Stromal cell of bone marrow (primary cell): Measurements from ENCODE around the gene SDHB.
"Not testable (repeated sequence)": the region's sequence is repeated elsewhere in the genome, so short reads cannot be mapped to it uniquely, and the experiment has no call there.

Source experiments
- DNase-seq: peaks from one replicate; pipeline ENCODE4 v3.0.0-alpha.2; 2012; ENCODE audit warnings: low read depth

SDHB gene

DNA sequence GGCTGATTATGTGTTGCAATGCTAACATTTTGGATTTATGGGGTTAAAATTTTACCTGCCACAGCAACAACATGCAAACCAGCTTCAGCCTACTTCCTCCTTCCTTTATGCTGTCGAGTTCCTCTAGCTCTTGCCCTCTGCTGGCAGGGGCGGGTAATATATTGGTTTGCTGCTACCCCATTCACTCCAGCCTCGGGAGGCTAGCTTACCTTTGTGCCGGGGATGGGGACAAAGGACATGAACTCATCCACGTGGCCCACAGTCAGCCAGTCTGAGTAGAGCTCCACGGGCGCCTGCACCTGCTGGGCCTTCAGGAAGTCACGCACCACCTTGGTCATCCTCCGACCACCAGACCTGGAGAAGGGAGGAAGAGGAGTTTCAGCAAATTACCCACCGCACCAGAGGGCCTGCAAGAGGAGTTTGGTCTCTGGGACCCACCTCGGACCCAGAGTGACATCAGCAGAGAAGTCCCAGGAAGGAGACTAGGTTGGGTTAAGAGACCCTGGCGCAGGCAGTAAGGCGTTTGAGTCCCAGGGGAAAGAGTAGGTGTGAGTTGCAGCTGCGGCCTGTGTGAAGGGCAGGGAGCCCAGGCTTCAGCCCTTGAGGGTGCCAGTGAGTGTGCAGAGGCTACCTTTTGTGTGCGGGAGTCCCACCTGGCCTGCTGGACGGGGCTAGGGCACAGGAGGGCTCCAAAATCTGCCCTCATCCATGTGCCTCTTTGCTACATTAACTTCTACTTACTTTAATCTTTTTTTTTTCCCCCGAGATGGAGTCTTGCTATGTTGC is 21.8 kb upstream of the SDHB start:
- no peak for DNase-seq

DNA sequence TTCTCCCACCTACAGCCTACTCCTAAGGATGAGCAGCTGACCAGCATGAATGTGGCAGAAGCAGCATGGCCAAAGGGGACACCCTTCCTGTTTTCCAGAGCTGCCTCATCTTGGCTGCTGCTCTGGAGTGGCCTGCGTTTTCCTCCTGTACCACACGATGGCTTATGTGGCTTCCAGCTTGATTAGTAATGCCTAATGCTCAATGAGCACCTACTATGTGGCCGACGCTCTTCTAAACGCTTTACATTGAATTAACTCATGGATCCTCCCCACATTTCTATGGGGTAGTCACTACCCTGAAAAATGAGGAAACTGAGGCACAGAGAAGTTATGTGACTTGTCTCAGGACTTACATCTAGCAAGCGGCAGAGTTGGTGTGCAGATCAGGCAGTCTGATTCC is 18.0 kb upstream of the SDHB start:
- DNase-seq: no peak

DNA sequence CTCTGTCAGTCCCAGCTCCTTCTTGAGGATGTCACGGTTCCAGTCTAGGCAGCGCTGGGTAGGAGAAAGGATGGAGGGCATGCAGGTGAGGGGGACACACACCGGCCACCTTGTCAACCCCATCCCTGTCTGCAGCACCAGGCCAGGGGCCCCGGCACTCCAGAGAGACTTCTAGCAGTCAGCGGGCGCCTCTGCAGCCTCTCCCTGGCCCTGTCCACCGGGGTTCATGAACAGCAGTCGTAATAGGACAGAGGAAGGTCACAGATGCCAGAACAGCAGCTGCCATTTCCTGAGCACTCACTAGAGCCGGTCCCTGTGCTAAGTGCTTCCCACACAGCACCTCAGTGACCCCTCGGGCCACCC is 16.3 kb upstream of the SDHB start:
- DNase-seq: no peak

DNA sequence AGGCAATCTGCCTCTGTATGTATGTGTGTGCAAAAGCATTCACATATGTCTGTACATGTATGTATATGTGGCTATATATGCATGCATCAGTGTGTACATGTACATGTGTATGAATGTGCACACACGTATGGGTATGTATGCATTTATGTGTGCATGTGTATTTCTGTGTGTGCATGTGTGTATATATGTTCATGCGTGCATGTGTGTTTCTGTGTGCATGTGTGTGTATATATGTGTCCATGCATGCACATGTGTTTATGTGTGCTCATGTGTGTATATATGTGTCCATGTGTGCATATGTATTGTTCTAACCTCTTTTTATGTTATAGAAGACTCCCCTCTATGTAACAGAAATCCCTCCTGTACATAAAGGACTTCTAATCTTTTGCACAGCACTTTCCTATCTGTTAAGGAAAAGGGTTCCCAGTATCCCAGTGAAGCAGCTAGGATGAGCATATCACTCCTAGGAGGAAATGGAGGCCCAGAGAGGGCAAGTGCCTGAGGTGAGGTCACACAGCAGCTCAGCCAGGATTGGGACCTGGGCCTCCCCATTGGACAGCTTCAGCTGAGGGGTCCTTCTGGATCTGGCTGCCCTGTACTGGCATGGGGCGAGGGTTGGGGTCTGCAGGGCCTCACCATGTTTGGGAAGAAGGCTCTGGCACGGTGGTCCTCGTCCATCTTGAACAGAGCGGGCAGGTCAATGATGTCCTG is 15.8 kb upstream of the SDHB start:
- DNase-seq: no peak

DNA sequence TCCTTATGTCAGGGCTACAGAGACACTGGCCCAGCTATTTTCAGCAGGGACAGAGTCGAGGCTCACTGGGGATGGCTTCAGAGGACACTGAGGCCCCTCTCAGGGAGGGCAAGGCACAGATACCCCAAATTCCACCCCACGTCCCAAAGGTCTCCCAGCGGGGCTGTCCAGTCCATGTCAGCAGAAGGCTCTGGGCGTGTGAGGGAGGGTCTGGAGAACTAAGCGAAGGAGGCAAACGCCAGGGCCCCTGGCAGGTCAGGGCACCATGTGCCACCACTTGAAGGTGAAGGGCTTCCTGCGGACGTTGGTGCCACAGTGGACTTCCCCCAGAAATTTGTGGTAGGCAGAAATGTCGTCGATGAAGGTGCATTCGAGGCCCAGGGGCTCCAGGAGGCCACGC is 15.0 kb upstream of the SDHB start:
- DNase-seq: no peak

DNA sequence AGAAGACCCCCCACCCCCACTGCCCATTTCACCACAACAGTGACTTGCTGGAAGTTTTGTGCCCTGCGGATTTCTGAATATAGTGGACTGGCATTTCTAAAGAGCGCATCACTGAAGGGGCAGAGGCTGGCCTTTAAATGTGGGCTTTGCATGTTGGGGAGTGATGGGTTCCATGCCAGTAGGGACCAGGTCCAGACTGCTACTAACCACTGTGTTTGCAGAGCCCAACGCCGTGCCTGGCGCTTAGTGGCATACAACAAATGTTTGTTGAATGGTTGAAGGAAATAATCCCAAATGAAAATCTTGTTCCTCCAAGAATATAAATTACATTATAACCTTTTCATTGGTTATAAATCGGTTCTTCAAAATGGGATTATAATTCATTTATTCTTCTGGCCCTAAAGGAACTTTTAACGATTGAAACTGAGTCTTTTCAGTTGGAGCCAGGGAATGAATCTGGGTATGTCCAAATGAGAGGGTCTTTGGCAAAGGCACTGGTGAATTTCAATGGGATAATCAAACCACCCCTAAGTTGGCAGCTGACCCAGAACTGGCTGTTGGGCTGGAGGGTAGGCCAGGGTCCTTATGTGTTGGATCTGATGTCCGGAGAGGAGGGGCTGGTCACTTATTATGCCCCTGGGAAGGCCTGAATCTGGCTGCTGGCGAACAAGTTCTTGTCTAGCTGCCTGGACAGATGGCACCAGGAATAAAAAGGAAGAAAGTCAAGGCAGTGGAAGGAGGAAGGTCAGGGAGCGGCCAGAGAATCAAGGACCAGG is 13.8 kb upstream of the SDHB start:
- DNase-seq: no peak

DNA sequence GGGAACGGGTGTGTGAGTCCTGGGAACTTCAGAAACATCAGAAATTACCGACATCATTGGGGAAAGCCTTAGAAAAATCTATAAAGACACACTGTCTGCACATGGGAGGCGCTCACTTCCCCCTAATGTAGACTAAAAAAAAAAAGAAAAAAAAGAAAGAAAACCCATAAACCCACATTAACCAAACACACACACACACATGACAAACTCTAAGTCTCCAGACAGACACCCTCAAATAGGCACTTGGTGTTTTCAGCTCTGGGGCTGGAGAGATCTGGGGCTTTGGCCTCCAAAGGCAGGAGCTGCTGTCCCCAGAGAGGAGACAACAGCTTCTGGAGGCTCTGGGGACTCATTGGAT is 13.2 kb upstream of the SDHB start:
- no peak for DNase-seq

DNA sequence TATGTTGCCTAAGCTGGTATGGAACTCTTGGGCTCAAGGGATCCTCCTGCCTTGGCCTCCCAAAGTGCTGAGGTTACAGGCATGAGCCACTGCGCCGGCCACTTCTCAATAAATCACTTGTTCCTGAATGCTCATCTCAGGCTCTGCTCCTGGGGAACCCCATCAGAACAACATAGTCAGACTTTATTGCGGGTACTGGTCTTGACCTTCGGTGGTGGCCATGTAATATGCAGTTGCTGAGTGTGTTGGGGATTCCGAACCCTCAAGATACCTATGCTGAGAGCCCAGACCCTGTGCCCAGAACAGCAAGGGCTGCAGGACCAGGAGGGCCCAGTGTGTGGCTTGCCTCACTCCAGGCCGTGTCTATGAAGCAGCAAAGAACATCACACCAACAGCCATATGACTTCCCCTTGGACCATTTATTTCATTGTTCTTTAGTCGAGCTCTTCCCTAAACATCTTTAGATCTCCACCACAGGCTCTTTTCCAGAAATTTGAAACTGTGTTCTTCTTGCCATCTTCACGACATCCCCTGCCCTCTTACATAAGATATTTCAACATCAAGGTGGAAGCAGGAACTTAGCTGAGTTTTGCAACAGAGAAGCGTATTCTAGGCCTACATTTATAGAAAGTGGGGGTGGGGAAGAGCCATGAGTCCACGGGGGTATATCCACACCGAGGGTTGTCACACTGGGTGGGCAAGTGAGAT is 12.7 kb upstream of the SDHB start:
- DNase-seq: no peak

DNA sequence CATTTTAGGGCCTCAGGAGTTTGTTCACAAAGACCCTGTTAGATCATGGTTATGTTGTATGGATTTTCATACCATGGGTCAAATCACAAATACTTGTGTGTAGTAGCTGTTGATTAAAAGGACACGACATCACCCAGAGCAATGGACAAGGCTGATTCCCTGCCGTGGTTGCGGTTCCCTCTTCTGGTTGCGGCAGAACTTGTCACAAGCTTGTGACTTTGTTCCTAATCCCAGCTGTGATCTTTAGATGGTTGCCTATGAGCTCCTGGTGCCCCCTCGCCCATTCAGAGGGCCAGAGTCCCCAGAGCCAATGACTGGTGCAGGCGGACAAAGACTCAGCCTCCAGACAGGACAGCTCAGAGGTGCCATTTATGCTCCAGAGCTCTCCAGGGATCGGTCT is 11.8 kb upstream of the SDHB start:
- no peak for DNase-seq

DNA sequence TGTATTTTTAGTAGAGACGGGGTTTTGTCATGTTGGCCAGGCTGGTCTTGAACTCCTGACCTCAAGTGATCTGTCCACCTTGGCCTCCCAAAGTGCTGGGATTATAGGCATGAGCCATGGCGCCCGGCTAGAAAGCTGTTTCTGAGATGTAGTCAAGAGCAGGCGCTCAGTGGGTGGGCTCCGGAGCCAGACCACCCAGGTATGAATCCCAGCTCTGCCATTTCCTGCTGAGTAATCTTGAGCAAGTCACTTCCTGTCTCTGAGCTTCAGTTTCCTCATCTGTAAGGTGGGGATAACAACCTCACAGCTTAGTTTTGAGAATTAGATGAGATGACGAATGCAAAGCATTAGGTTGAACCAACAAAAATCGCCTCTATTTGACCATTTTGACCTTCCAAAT is 8.9 kb upstream of the SDHB start:
- DNase-seq: not testable (repeated sequence)

DNA sequence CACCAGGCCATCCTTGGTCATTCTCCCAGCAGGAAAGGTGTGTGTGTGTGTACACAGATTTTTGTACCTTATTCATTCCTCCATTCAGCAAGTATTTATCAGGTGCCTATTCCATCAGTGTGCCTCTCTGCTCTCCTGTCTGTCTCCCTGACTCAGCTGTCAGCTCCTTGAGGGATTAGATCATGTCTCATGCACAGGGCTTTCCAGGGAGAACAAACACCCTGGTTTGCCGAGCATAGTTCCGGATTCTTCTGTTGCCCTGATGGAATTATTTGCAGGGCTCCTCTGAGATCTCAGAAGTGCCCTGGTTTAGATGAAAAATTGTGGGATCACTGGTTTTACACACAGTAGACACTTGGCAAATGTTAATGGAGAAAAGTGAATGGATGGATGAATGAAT is 8.1 kb upstream of the SDHB start:
- DNase-seq: no peak

DNA sequence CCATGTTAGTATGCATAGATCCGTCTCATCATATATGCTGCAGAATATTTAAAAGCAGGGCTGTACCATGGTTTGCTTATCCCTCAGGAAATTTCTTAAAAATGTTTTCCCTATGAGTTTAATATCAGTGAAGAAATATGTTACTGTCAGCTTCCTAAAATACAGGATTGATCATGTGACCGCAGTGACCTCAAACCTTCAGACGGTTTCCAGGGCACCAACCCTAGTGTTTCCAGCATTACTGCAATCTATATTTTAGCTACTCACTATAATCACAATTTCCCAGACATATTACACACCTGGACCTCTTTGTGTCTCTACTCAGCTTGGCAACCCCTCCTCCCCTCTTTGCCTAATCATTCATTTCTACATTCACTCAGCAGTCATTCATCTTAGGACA is 7.7 kb upstream of the SDHB start:
- no peak for DNase-seq

DNA sequence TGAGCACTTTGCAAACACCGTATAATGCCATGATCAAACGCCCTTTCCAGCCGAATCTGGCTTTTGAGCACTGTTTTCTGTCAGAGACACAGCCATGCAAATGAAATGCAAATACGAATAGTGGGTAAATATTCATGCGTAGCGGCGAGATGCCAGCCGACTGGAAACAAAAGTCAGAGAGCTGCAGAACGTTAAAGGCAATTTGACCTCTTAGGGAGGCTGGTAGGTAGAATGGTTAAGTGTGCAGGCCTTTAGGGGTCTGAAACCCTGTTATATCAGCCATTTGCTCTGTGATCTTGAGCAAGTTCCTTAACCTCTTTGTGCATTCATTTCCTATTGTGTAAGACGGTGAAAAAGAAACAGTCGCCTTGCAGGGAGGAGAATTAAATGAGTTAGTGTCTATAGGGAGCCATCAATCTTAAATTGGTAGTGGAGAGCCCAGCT is 6.5 kb upstream of the SDHB start:
- no peak for DNase-seq

DNA sequence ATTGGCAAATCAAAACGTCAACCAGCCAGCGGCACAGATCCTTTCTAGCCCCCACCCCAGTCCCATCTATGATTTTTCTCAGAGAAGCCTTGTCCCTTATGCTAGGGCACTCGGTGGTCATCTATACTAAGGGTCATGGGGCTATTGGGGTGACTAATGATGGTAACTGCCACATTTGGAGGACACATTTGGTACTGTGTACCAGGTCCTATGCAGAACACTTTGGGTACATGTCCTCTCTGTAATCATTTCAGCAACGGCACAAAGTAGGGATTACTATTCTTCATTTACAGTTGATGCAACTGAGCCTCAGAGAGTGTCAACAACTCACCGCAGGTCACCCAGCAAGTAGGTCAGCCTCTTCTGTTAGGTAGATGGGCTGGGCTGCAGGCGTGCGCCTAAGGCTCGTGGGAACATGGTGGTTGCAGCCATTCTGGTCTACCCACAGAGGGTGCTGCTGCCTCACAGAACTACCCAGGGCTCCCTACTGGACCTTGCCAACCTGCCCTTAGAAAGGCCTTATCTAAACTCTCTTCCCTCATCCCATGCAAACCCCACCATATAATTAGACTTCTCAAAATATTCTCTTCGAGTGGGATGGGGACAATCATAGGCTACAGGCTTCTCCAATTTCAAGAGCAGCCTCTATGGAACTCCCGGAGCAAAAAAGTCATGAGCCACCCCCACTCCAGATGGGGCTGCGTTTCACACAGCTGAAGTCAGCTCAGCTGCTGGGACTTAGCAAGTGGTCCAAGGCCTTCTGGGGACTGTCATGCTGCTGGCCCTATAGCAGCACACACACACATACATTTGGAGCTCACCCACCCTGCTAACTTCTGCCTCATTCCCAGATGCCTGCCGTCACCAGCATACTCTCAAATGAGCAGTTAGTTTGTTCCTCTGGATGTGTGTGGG is 5.8 kb upstream of the SDHB start:
- DNase-seq: peak; percentile 28

DNA sequence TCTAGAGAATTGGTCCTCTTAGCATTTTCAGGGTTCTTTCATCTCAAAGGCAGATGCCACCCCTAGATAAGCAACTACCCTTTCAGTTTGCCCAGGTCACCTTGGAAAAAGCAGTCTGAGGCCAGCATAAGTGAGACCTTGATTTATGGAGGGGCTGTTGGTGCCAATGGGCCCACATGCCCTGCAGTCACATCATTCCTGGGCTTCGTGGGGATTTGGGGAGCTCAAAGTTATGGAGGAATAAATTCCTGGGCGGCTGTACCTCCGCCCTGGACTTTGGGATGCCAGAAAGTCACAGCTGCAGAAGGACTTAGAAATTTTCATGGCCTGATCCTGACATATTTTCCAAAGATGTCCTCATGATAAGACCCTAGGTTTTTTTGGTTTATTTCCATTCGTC is 2.7 kb upstream of the SDHB start:
- DNase-seq: no peak

DNA sequence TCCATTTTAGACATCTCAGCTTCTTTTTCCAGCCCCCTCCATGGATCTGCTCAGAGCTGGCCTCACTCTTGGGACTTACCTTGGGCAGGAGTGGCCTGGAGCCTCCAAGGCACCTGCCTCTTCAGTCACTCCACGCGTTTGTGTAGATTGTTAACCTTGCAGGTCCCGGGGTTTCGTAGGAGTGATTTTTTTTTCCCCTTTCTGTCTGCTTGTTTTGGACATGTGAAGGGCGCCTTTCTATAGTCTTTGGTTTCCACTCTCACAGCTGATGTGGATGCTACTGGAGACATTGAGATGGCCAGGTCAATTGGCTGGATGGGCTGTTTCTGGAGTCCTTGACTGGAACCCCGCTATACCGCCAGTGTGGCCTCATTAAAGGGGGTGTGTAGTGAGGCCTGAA is 2.0 kb upstream of the SDHB start:
- no peak for DNase-seq

DNA sequence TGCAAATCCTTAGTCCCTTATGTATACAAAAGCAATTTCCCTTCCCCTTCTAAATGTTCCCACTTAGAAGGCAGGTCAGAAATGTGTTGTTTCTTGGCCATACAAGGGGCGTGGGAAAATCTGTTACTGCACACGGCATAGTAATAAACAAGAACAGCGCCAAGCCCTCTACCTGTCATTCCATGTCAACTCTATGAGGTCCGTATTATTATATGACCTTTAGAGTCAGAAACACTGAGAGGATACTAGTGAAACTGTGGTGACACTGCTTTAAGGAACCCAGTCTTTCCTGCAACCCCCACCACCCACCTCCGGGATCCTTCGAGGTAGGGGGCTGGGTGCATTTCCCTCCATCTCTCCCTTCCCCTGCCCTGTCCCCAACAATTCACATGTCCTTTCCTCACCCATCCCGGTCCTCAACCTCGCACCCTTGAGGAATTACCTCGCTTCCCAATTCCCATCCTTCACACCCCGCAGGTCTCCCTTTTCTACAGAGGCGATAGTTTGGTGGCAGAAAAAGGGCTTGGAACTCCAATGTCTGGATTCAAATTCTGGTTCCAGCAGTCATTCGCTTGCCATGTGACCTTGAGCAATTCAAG is 647 bp downstream of the SDHB start:
- DNase-seq: no peak

DNA sequence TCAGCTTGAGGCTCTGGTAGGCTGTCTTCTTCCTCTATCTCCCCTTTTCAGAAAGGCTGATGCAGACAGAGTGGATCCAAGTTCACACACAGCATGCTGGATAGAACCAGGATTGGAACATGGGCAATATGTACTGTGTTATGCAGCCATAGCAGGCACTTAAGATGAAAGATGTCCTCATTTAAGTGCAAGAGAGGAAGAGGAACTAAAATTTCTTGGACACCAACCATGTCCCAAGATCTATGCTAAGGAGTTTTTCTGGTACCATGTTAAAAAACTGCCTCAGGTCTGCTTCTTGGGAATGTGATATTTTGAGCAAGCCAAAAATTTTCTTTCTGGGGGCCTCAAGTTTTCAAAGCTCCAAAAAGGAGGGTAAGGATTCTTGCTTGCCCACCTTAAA is 1.2 kb downstream of the SDHB start:
- DNase-seq: no peak

DNA sequence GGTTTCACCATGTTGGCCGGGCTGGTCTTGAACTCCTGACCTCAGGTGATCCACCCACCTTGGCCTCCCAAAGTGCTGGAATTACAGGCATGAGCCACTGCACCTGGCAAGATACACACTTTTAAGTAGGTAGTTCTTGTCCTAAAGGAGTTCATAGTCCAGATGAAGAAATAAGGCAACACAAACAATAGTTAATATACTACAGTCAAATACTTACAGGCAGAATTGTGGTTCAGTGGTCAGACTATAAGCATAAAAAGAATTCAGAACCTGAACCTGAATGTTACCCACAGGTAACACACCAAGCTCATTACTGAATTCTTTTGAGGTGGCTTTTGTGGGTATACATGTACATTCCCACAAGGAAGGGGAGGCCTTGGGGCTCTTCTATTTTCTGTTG is 1.8 kb downstream of the SDHB start:
- DNase-seq: no peak

DNA sequence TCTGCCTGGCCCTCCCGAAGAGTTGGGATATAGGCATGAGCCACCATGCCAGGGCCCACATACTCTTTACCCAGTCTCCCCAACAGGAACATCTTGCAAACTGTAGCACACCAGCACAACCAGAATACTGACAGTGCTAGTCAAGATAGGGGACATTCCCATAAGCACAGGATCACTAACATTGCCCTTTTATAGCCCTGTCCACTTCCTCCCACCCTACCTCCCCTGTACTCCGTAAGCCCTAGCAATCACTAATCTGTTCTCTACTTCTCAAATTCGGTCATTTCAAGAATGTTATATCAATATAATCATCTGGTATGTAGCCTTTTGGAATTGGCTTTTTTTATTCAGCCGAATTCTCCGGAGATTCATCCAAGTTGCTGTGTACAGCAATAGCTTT is 5.9 kb downstream of the SDHB start:
- no peak for DNase-seq

DNA sequence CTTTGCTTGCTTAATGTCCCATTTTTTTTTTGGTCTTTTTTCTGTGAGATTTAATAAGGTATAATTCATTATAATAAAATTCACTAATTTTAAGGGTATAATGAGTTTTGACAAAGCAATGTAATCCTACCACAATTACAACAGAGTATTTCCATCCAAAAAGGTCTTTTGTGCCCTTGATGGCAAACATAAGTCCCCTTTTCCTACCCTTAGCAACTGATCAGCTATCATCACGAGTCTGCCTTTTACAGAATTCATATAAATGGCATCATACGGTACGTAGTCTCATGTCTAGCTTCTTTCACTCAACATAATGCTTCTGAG is 7.5 kb downstream of the SDHB start:
- no peak for DNase-seq
